NOMO-1 (cell line): ENCODE results near the gene TM9SF3.
A peak's percentile ranks its signal among the peaks of the same experiment; 100 is the strongest.

Experiments used
- DNase-seq, 2 experiments: peaks; one replicate each; lab custom pipeline; 2025; ENCODE audit not compliant: unreplicated experiment in 2 of 2; lab: John Stamatoyannopoulos, UW

TM9SF3 gene

DNA sequence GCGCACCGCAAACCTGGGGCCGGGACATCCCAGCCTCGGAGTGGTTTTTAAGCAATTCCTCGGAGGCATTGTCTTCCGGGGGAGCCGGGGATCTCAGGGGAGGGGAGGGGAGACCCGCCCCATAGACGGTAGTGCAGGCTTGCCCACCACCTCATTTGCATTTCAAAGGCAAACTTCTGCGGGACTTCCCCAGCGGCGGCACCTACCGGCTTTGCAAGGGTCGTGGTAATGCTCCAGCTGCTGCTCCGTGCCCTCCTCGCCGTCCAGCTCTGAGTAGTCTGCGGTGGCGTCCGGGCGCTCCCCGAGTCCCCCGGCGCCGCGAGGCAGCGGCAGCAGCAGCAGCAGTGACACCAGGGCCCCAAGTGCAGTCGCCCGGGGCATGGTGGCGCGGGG, 73.5 kb downstream of the TM9SF3 start:
- DNase-seq: no peak

DNA sequence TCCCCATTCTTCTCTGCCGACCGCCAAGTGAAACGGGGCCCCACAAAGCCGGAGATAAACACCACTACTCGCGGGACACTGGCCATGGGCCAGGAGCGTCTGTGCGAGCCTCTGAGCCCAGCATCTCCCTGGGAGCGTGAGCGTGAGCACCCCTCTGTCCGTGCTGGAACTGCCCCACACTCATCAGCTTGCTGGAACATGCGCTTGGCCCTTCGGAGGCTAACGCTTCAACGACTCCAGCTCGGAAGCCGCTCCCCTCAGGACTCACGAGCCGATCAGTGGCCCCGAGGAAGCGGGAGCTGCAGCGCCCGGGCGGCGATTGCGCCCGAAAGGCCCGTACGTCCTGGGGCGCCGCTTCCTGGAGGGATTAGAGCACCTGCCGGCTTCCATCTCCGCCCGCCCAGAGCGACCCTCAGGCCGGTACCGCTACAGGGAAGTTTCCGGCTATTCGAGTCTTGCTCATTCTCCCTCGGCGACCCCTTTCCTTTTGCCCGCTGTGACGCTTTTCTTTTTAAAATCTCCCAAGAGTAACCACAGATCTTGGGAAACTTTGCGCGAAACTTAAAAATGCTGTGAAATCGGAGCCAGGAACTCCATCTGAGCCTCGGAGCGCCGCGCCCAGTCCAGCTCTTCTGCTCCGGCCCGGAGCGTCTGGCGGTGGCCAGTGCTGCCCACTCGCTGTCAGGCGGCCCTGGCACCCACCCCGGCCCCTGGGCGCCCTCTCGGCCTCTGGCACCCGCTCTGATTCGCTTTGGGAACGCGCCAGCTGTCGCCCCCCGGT, 74.1 kb downstream of the TM9SF3 start:
- no peak for DNase-seq

DNA sequence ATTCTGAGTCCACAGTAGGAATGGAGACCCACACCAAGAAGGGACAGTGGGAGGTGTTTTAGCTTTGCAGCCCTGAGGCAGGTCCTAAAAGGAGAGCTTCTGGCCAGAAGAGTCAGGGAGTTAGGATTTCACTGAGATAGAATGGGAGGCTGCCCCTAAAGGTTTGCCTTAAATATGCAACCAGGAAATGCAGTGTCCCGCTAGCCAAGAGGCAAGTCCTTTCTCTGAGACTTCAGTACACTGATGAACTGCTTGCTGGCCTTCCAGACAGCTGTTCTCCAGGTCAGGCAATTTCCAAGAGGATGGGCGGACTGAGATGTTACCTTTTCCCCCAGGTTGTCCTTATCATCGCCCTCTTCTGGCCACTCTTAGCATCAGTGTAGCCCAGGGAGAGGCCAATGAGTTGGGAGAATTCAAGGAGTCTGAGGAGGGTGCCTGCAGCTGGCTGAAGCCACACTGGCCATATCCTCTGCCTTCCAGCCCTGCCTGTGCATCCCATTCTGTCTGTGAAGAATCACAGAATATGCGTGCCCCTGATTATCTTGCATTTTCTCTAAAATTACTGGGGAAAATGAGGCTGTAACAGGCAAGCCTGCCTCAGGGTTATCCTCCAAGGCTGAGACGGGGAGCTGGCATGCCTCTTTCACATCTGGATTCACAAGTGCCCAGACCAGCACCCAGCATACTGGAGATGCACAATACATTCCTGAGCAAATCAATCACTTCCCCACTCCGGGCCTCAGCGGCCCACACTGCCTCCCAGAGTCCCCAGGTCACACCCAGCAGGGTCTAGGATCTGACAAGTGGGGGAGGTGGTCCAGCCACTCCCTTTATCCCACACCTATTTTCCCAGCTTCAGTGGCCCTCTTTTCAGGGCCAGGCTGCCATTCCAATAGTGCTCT, 75.5 kb downstream of the TM9SF3 start:
- peak in 1 of 2 experiments; percentile 20 for DNase-seq

- no peak for DNase-seq
Measured at GRCh38 chr10:96509017-96509641, 77.7 kb downstream of the TM9SF3 start.

- no peak for DNase-seq
Measured at GRCh38 chr10:96507044-96507443, 79.8 kb downstream of the TM9SF3 start.

GRCh38 chr10:96505150-96506136, 81.4 kb downstream of the TM9SF3 start:
- no peak for DNase-seq

DNA sequence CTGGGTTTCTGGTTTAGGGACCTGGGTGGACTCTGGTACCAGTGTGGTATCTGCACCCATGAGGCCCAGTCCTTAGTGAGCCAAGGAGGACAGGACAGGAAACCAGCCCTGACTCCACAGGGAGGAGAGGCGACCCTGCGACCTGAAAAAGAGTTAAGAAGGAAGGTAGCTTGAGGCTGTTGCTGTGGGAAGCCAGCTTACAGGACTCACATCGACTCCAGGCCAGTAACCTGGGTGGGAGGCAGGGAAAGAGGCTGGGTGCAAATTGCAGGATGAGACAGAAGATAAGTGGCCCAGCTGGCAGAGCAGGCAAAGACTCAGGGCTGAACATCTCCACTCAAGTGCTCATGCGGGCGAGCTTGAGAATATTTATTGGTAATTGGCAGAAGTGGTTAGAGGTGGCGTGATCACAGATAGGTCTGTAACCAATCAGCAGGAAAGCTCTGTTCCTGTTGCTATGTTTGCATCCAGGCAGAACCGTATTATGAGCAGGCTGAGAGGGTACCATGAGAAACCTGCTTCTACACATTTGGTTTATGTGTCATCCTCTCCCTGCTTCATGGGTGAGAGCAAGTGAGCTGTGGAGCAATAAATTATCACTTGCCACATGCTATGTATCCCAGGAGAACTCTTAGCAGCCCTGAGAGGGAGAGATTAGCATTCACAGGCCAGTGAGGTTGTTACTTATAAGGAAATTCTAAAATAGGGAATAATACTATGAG, 84.1 kb downstream of the TM9SF3 start:
- no peak for DNase-seq

DNA sequence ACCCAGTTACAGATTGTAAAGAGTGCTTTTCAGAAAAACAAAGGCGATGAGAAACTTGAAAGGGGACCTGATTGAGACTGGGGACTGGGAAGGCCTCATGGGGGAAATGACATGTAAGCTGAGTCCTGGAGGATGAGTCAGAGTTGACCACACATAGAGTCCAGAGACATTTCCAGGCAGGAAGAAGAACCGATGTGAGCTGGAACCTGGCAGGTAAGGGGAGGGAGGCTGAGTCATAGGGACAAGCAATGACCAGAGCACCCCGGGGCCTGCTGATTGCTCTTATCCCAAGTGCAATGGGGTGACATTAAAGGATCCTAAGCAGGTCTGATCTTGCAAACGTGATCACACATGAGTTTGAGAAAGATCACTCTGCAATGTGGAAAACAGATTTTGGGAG, 84.8 kb downstream of the TM9SF3 start:
- DNase-seq: no peak

- no peak for DNase-seq
Measured at GRCh38 chr10:96500519-96500918, 86.3 kb downstream of the TM9SF3 start.

DNA sequence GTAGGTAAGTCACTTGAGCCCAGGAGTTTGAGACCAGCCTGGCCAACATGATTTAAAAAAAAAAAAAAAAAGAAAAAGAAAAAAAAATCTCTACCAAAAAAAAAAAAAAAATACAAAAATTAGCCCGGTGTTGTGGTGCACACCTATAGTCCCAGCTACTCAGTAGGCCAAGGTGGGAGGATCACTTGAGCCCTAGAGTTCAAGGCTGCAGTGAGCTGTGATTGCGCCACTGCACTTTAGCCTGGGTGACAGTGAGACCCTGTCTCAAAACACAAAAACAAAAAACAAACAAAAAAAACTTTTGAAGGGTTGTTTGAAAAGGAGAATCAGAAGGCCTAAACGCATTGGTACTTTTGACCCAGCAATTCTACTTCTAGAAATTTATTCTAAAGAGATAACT, 86.8 kb downstream of the TM9SF3 start:
- no peak for DNase-seq

GRCh38 chr10:96497391-96497790, 89.4 kb downstream of the TM9SF3 start:
- no peak for DNase-seq

DNA sequence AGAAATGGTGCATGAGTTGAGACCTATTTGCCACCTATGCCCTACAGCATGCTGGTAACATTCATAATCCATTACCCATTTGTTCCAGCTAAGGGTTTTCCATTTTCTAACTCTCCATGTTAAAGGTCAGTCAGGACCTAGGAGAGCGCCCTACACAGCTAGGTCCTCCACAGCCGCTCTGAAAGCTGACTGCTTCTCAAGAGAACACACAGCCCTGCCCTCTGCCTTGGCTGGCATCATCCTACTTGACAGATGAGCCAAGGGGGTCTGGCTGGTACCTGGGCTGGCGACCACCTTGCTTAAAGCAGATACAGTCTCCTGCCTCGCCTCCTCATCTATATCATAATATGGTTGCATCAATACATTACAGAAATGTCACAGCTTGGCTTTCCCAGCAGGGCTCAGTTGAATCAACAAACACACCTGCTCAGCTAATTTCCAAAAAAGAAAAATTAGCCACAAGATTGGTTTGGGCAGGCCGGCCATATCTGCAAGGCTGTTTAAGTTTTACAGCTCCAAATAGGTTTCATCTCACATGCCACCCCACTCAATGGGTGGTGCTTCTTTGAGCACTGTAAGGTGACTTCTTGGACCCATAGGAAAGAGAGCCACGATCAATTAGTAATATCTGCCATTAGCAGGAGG, 90.4 kb downstream of the TM9SF3 start:
- DNase-seq: no peak

DNA sequence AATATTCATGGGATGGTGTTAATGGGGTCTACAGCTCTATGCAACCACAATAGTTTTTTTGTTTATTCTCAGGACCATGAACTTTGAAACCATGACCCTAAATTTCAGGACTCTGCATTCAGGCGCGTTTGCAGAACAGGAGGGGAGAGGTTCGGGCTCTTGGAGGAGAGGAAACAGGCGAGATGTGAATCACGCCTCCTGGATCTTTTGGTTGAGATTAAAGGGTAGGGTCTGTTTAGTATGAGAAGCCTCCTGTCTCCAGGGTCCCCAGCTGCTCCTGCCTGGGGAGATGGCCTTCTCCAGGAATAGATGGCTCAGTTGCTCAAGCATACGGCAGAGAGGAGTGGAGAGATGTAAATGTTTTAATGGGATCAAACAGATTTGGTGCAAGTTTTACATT, 91.3 kb downstream of the TM9SF3 start:
- no peak for DNase-seq

DNA sequence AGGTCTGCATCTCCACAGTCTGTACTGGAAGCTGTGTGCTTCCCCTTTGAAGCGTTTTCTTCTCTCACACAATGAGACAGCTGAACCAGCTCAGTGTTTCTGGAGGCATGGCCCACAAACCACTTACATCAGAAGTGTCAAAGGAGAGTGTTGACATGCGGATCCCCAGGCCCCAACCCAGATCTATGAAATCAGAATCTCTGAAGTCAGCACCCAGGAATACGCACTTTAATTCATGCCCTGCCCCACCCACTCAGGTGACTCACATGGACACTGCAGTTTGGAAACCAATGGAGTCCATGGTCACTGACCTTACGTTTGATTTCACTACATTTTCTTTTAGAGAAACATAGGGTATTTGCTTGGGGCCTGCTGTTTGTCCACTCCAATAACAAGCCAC, 92.1 kb downstream of the TM9SF3 start:
- DNase-seq: no peak

GRCh38 chr10:96493871-96494525, 92.8 kb downstream of the TM9SF3 start:
- DNase-seq: no peak

DNA sequence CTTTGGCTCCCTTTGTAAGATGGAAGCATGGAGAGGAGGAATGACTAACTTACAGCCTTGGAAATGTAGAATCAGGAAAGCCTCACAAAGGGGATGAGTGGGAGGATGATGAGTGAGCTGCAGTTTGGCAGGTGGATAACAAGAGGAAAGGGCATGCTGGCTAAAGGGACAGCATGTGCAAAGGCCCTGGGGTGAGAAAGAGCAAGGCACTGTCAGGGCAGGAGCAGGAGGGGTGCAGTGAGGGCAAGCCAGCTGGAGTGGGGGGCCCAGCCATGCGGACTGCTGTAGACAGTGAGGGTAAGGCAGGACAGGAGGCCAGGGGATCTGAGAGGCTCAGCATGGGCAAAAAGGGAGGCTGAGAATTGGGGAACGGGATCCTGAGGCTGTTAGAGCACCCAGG, 93.6 kb downstream of the TM9SF3 start:
- no peak for DNase-seq

- DNase-seq: no peak
Measured at GRCh38 chr10:96491303-96491702, 95.5 kb downstream of the TM9SF3 start.

DNA sequence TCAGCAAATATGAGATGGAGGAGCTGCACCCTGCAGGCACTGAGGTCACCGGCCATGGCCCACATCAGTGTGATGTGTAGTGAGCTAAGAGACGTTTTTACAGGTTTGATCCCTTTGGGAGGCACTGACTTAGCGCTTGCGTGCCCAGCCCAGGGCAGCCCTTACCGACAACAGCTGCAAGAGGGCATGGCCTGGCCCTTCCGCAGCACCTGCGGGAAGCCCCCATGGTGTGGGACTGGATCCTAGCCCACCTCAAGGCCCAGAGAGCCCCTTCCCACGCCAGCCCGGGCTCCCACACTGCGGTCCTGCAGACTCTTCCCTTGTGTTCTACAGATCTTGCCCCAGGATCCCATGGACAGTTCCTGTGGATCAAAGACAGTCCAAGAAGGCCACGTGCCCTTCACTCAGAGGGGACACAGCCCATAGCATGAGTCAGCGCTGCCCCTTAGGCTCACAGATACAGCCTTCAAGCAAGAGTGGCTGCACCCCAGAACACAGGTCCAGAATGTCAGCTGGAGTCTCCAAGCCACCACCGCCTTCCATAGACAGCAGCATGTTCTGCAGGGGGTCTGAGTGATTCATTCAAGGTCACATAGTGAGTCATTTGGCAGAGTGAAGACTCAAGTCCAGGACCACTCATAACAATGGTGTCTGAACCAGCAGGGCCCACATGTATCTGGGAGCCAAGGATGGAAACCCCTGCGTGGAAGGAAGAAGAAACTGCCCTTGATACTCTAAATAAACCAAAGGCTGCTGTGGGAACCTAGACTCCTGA, 98.5 kb downstream of the TM9SF3 start:
- no peak for DNase-seq
